Activated T-helper 1 cell treated with anti-CD3 and anti-CD28 coated beads, Interleukin-12 subunit alpha, Interleukin-12 subunit beta, Interleukin-2, Interleukin-4 antibody, amounts not matched to agents 30 ng/mL and 10 ng/mL and 1 ng/mL, durations not matched to agents 14 hours and 24 hours and 36 hours (primary cell): ENCODE measurements around the gene TMEM139. TPM values are rescaled to one million over a fixed set of nuclear protein-coding genes. Genes with fewer than 3 reads are reported as not detected.

Experiments used
- DNase-seq: peaks from one replicate; pipeline ENCODE4 v3.0.0; 2021; ENCODE audit warnings: low spot score
- H3K27ac Mint-ChIP-seq: one replicate; pipeline ENCODE4 v1.8.0; 2021; ENCODE audit warnings: mild to moderate bottlenecking, mixed read lengths
- H3K27me3 Mint-ChIP-seq: one replicate; pipeline ENCODE4 v1.8.0; 2022; ENCODE audit warnings: mild to moderate bottlenecking, moderate library complexity, mixed read lengths; ENCODE audit not compliant: insufficient read depth
- H3K36me3 Mint-ChIP-seq: one replicate; pipeline ENCODE4 v1.8.0; 2021; ENCODE audit warnings: low read depth, mixed read lengths
- H3K4me1 Mint-ChIP-seq: one replicate; pipeline ENCODE4 v1.8.0; 2021; ENCODE audit warnings: low read depth, mixed read lengths
- H3K4me3 Mint-ChIP-seq: one replicate; pipeline ENCODE4 v1.8.0; 2021; ENCODE audit warnings: mild to moderate bottlenecking, moderate library complexity, mixed read lengths
- H3K9me3 Mint-ChIP-seq: one replicate; pipeline ENCODE4 v1.8.0; 2021; ENCODE audit warnings: mixed read lengths
- intact Hi-C: fragments of 100-400 bp; cut with micrococcal nuclease; formaldehyde crosslinking; loops from one replicate; pipeline ENCODE4 v1.15.1; 2024
- total RNA-seq: library from RNA; stranded (reverse); gene quantifications from 2 replicates; pipeline ENCODE4 v1.2.3, GENCODE V29; 2022

TMEM139 gene
- total RNA-seq, 1 donor from 2014 or later: 0.73 TPM

DNA sequence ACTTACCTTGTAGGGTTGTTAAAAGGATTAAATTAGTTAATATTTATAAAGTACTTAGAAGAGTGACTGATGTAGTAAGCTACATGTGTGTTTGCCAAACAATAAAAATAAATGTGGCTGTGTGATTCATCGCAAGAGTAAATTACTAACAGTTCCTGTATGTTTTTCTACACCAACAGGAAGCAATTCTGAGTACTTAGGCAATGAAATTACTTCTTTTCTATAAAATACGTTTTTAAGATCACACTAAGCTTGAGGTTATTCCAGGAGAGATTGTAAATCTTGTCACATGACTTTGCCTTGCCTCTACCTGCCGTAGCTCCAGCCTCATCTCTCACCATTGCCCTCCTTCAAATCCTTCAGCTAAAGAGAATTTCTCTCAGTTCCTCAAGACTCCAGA, 39.6 kb upstream of the TMEM139 start:
- H3K4me1 Mint-ChIP-seq: peaks cover 89% of the 10 kb centered on the region
- peak overlapping the region; percentile 37 for H3K4me3 Mint-ChIP-seq
- peaks cover 22% of the 10 kb centered on the region for H3K36me3 Mint-ChIP-seq
- intact Hi-C loops: loop anchor here (1.0 to 2.0 kb wide), 4 partner anchors 14 to 436 kb away; partner anchors contain the start of gene CASP2
- peak overlapping the region; percentile 91 for H3K27ac Mint-ChIP-seq
- peaks cover 18% of the 10 kb centered on the region for H3K9me3 Mint-ChIP-seq
- H3K27me3 Mint-ChIP-seq: no peaks in the 10 kb centered on the region
- DNase-seq: no peak

- Mint-ChIP-seq H3K36me3 (peaks cover 28% of the 10 kb centered on the region), H3K4me3 (peak overlapping the region; percentile 45), H3K27me3 (no peaks in the 10 kb centered on the region), H3K4me1 (peaks cover 89% of the 10 kb centered on the region), H3K27ac (no peak overlapping the region), H3K9me3 (peaks cover 28% of the 10 kb centered on the region)
- intact Hi-C loops: no loop called here
- DNase-seq: no peak
Measured at GRCh38 chr7:143247372-143247771, 37.4 kb upstream of the TMEM139 start.

DNA sequence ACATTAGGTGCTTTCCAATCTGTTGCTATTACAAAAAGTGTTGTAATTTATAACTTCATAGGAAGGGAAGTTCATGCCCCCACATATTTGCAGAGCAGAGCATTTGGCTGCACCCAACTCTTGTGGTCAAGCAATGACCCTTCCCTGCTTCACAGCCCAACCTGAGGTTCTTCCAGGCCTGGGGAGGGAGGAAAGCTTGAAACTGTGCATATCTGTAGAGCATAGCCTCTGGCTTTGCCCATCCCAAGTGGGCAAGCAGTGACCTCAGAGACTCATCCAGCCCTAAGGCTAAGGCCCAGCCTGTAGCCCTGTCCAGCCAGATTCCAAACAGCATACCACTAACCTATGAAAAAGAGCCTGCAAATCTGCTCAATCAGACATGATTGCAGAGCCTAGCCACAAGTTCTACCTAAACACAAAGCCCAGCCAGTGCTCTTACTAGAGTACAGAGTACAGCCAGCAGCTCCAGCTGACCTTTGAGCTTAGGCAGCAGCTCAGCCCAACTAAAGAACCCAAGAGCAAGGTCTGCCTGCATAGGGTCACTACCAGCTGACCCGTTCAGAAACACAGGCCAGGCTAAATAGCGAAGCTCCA, 35.9 kb upstream of the TMEM139 start:
- Mint-ChIP-seq H3K9me3 (peaks cover 39% of the 10 kb centered on the region), H3K4me3 (peak overlapping the region; percentile 45), H3K27ac (no peak overlapping the region), H3K36me3 (peaks cover 36% of the 10 kb centered on the region), H3K27me3 (no peaks in the 10 kb centered on the region), H3K4me1 (peaks cover 90% of the 10 kb centered on the region)
- no peak for DNase-seq
- intact Hi-C loops: loop anchor here (1.0 kb wide), 1 partner anchor 9 kb away; no protein-coding TSS in a partner anchor

DNA sequence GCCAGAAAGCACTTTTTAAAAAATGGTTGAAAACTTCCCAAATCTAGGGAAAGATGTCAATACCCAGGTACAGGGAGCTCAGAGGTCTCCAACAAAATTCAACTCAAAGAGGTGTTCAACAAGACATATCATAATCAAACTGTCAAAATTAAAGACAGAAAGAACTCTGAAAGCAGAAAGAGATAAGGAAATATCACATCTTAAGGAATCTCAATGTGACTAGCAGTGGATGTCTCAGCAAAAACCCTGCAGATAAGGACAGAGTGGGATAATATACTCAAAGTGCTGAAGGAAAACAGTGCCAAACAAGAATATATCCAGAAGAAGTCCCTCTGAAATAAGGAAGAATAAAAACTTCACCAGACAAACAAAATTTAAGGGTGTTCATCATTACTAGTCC, 34.6 kb upstream of the TMEM139 start:
- Mint-ChIP-seq H3K4me3 (no peak overlapping the region), H3K4me1 (peaks cover 88% of the 10 kb centered on the region), H3K27ac (peak overlapping the region; percentile 35), H3K36me3 (peaks cover 40% of the 10 kb centered on the region), H3K9me3 (peaks cover 44% of the 10 kb centered on the region), H3K27me3 (no peaks in the 10 kb centered on the region)
- intact Hi-C loops: no loop called here
- DNase-seq: no peak

DNA sequence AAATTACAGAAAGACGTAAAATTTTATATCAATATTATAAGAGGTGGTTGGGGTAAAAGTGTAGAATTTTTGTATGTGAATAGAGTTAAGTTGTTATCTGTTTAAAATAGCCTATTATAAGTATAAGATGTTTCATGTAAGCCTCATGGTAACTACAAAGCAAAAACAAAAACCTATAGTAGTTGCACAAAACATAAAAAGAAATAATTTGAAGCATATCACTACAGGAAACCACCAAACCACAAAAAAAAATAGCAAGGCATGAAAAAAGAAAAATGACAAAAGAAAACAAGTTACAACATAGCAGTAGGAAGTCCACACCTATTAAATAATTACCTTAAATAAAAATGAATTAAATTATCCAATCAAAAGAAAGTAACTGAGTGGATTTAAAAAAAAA, 33.9 kb upstream of the TMEM139 start:
- peaks cover 88% of the 10 kb centered on the region for H3K4me1 Mint-ChIP-seq
- intact Hi-C loops: no loop called here
- peaks cover 42% of the 10 kb centered on the region for H3K36me3 Mint-ChIP-seq
- no peaks in the 10 kb centered on the region for H3K27me3 Mint-ChIP-seq
- peak overlapping the region; percentile 86 for H3K27ac Mint-ChIP-seq
- peaks cover 43% of the 10 kb centered on the region for H3K9me3 Mint-ChIP-seq
- DNase-seq: no peak
- peak overlapping the region; percentile 37 for H3K4me3 Mint-ChIP-seq

DNA sequence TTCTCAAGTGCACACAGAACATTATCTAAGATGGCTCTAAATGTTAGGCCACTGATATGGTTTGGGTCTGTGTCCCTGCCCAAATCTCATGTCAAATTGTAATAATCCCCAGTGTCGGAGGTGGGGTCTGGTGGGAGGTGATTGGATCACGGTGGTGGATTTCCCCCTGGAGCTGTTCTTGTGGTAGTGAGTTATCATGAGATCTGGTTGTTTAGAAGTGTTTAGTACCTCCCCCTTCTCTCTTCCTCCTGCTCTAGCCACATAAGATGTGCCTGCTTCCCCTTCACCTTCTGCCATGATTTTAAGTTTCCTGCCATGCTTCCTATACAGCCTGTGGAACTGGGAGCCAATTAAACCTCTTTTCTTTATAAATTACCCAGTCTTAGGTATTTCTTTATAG, 32.8 kb upstream of the TMEM139 start:
- intact Hi-C loops: no loop called here
- no peak for DNase-seq
- Mint-ChIP-seq H3K4me1 (peaks cover 87% of the 10 kb centered on the region), H3K36me3 (peaks cover 35% of the 10 kb centered on the region), H3K27me3 (no peaks in the 10 kb centered on the region), H3K9me3 (peaks cover 38% of the 10 kb centered on the region), H3K4me3 (peak overlapping the region; percentile 20), H3K27ac (peak overlapping the region; percentile 86)

GRCh38 chr7:143255564-143255963, 29.2 kb upstream of the TMEM139 start:
- no peak for DNase-seq
- intact Hi-C loops: no loop called here
- no peaks in the 10 kb centered on the region for H3K27me3 Mint-ChIP-seq
- peaks cover 27% of the 10 kb centered on the region for H3K9me3 Mint-ChIP-seq
- H3K4me1 Mint-ChIP-seq: peaks cover 75% of the 10 kb centered on the region
- H3K36me3 Mint-ChIP-seq: peaks cover 23% of the 10 kb centered on the region
- H3K4me3 Mint-ChIP-seq: no peak overlapping the region
- H3K27ac Mint-ChIP-seq: peak overlapping the region; percentile 20

DNA sequence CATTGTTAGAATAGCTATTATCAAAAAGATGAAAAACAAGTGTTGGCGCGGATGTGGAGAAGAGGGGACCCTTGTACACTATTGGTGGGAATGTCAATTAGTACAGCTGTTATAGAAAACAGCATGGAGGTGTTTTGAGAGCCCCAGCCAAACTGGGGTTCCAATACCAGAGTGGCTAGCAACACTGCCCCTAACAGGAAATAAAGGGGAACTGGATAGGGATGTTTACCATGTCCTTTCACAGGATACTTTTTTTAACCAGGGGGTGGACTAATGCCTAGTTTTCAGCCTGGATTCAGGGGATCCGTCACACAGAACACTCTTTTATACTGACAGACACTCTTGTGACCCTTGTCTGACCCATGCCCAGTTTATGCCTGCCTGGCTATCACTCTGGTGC, 28.4 kb upstream of the TMEM139 start:
- Mint-ChIP-seq H3K4me1 (peaks cover 68% of the 10 kb centered on the region), H3K27ac (no peak overlapping the region), H3K4me3 (no peak overlapping the region), H3K27me3 (no peaks in the 10 kb centered on the region), H3K9me3 (peaks cover 23% of the 10 kb centered on the region), H3K36me3 (peaks cover 19% of the 10 kb centered on the region)
- intact Hi-C loops: no loop called here
- DNase-seq: no peak

DNA sequence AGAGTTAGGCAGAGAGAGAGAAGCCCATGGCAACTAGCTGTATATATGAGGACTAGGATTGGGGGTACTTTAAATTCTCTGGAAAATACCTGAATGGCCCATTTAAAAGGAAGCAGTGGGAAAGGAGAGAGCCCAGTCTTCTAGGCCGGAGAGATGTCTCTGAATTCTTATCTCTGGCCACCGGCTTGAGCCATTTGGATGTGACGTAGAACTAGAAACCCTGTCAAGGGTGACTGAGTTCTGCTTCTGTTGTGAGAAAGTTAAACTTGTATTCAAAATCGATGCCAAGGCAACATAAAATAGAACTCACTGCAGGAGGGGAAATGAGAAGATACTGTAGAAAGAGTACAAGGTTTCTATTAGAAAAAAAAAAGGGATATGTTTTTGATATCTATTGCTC, 27.8 kb upstream of the TMEM139 start:
- Mint-ChIP-seq H3K27me3 (no peaks in the 10 kb centered on the region), H3K4me1 (peaks cover 66% of the 10 kb centered on the region), H3K27ac (peak overlapping the region; percentile 28), H3K36me3 (peaks cover 20% of the 10 kb centered on the region), H3K4me3 (no peak overlapping the region), H3K9me3 (peaks cover 23% of the 10 kb centered on the region)
- intact Hi-C loops: no loop called here
- DNase-seq: no peak

- intact Hi-C loops: no loop called here
- Mint-ChIP-seq H3K4me1 (peaks cover 64% of the 10 kb centered on the region), H3K9me3 (peaks cover 17% of the 10 kb centered on the region), H3K36me3 (peaks cover 18% of the 10 kb centered on the region), H3K27me3 (no peaks in the 10 kb centered on the region), H3K4me3 (no peak overlapping the region), H3K27ac (no peak overlapping the region)
- DNase-seq: no peak
Measured at GRCh38 chr7:143257501-143257900, 27.3 kb upstream of the TMEM139 start.

GRCh38 chr7:143258831-143259230, 25.9 kb upstream of the TMEM139 start:
- Mint-ChIP-seq H3K4me1 (peaks cover 60% of the 10 kb centered on the region), H3K4me3 (peak overlapping the region; percentile 54), H3K27me3 (no peaks in the 10 kb centered on the region), H3K36me3 (peaks cover 17% of the 10 kb centered on the region), H3K9me3 (peaks cover 7% of the 10 kb centered on the region), H3K27ac (peak overlapping the region; percentile 86)
- intact Hi-C loops: loop anchor here (2.0 kb wide), 1 partner anchor 14 kb away; no protein-coding TSS in a partner anchor
- DNase-seq: no peak

GRCh38 chr7:143259765-143260164, 25.0 kb upstream of the TMEM139 start:
- H3K27ac Mint-ChIP-seq: no peak overlapping the region

GRCh38 chr7:143261901-143262300, 22.9 kb upstream of the TMEM139 start:
- DNase-seq: no peak
- Mint-ChIP-seq H3K27ac (peak overlapping the region; percentile 75), H3K4me1 (peaks cover 58% of the 10 kb centered on the region), H3K4me3 (peak overlapping the region; percentile 98), H3K36me3 (peaks cover 33% of the 10 kb centered on the region), H3K9me3 (no peaks in the 10 kb centered on the region), H3K27me3 (no peaks in the 10 kb centered on the region)
- intact Hi-C loops: loop anchor here (5.0 kb wide), 2 partner anchors 120 to 455 kb away; partner anchors contain the start of gene ZYX

More at GRCh38 chr7:143259765-143260164, 25.0 kb upstream of the TMEM139 start:
- Mint-ChIP-seq H3K4me1 (peaks cover 61% of the 10 kb centered on the region), H3K27me3 (no peaks in the 10 kb centered on the region), H3K36me3 (peaks cover 22% of the 10 kb centered on the region), H3K4me3 (no peak overlapping the region), H3K9me3 (no peaks in the 10 kb centered on the region)
- no peak for DNase-seq
- intact Hi-C loops: loop anchor here (2.0 to 5.0 kb wide), 3 partner anchors 15 to 452 kb away; partner anchors contain the start of gene ZYX
